ENCODE results near the gene NOXRED1. TPM values are rescaled to one million over a fixed set of nuclear protein-coding genes. Genes with fewer than 3 reads are reported as not detected.

NOXRED1 gene
- total RNA-seq (2021) (2.0 and 2.1 TPM in 2 replicates), Bru-seq, nascent RNA (percentile 53 among the genes with signal in this experiment), BruChase-seq, experiment 1, labeled RNA remaining after a 2-hour chase (percentile 60 among the genes with signal in this experiment), BruChase-seq, experiment 2, labeled RNA remaining after a 6-hour chase (percentile 47 among the genes with signal in this experiment)
- long read RNA-seq, partial matches to known transcripts: 1 of 2 reads
- long read RNA-seq, other reads (novel, unspliced or antisense): 1 of 2 reads

GRCh38 chr14:77423423-77423822 lies at the start of gene NOXRED1:
Gene NOXRED1, minus strand, starts transcription at chr14:77423523. Its CDS starts 634 bp downstream, at chr14:77422889.
- Histone ChIP-seq H3K9me2 (ENCODE audit: insufficient read depth) (no peaks in the 10 kb centered on the region), H4K20me1 (ENCODE audit: insufficient read depth) (no peaks in the 10 kb centered on the region)
- CTCF ChIA-PET: no interaction called here

GRCh38 chr14:77470224-77470870 lies 47.0 kb upstream of the NOXRED1 start:
- TF ChIP-seq EZH2 (IDR thresholded peaks at IDR 0.05; ENCODE audit: low read depth): no peak
- TF ChIP-seq CTCF (conservative IDR thresholded peaks at IDR 0.05): no peak
- BruUV-seq (replicated peaks): no TSS peak
- ChIA-PET POLR2A (ENCODE audit: unreplicated experiment) (no interaction called here), CTCF (interaction anchor here (0.6 kb wide), 1 partner anchor 360 kb away, joined by 3 read pairs; no protein-coding TSS in a partner anchor)
- no peaks in the 10 kb centered on the region for H3K9me3 ChIP-seq (ENCODE audit: insufficient read depth, low read depth)
- no peaks in the 10 kb centered on the region; the same call in 1 of the 2 replicates for H4K20me1 ChIP-seq (ENCODE audit: insufficient read depth)
- no peaks in the 10 kb centered on the region for H3K4me1 ChIP-seq (replicated peaks; ENCODE audit: insufficient read depth)
- H3K27ac ChIP-seq: no peak overlapping the region
- no peak overlapping the region for H2AFZ ChIP-seq
- H3K4me3 ChIP-seq: no peak overlapping the region
- H3K79me2 ChIP-seq (ENCODE audit: low read depth): no peaks in the 10 kb centered on the region
- no peak for DNase-seq
- peaks cover 15% of the 10 kb centered on the region for H3K27me3 ChIP-seq (ENCODE audit: insufficient read depth, low read depth)
- H3K36me3 ChIP-seq (ENCODE audit: low read depth): peaks cover 25% of the 10 kb centered on the region
- no peaks in the 10 kb centered on the region for H3K9me2 ChIP-seq (ENCODE audit: insufficient read depth)
- peaks cover 44% of the 10 kb centered on the region for H3F3A ChIP-seq (ENCODE audit: insufficient read depth, low read depth)
- intact Hi-C loops (cut with micrococcal nuclease; ENCODE audit: unreplicated experiment): no loop called here
- H3K4me2 ChIP-seq: no peak overlapping the region

More at GRCh38 chr14:77423423-77423822, at the start of gene NOXRED1:
- TF ChIP-seq CTCF (conservative IDR thresholded peaks at IDR 0.05) (no peak), EZH2 (IDR thresholded peaks at IDR 0.05; ENCODE audit: low read depth) (no peak)
- H3K4me2 ChIP-seq: no peak within 1 kb of the TSS
- POLR2A ChIA-PET (ENCODE audit: unreplicated experiment): no interaction called here
- no peak for DNase-seq
- H3K9me3 ChIP-seq (ENCODE audit: insufficient read depth, low read depth): peaks cover 5% of the 10 kb centered on the region; the same call in 1 of the 2 replicates
- H3K4me3 ChIP-seq: no peak within 1 kb of the TSS
- 0 out of 2 replicates have a peak, but pooled peaks cover 8% of the 10 kb centered on the region for H3F3A ChIP-seq (ENCODE audit: insufficient read depth, low read depth)
- intact Hi-C loops (cut with micrococcal nuclease; ENCODE audit: unreplicated experiment): no loop called here
- no peak within 1 kb of the TSS for H3K27ac ChIP-seq
- no TSS peak for BruUV-seq (replicated peaks)
- peaks cover 21% of the 10 kb centered on the region; the same call in 1 of the 2 replicates for H3K36me3 ChIP-seq (ENCODE audit: low read depth)
- H3K4me1 ChIP-seq (replicated peaks; ENCODE audit: insufficient read depth): no peaks in the 10 kb centered on the region
- H3K27me3 ChIP-seq (ENCODE audit: insufficient read depth, low read depth): no peaks in the 10 kb centered on the region
- no peak within 1 kb of the TSS for H2AFZ ChIP-seq
- H3K79me2 ChIP-seq (ENCODE audit: low read depth): no peaks in the 10 kb centered on the region

- H3K79me2 ChIP-seq (ENCODE audit: low read depth): no peaks in the 10 kb centered on the region
- H3K27ac ChIP-seq: no peak overlapping the region
- no peaks in the 10 kb centered on the region for H3K9me3 ChIP-seq (ENCODE audit: insufficient read depth, low read depth)
- H3K36me3 ChIP-seq (ENCODE audit: low read depth): peaks cover 33% of the 10 kb centered on the region
- H3K9me2 ChIP-seq (ENCODE audit: insufficient read depth): no peaks in the 10 kb centered on the region
- DNase-seq: no peak
- no TSS peak for BruUV-seq (replicated peaks)
- peaks cover 5% of the 10 kb centered on the region; the same call in 1 of the 2 replicates for H4K20me1 ChIP-seq (ENCODE audit: insufficient read depth)
- H3K4me2 ChIP-seq: no peak overlapping the region
- no peaks in the 10 kb centered on the region for H3K4me1 ChIP-seq (replicated peaks; ENCODE audit: insufficient read depth)
- peaks cover 53% of the 10 kb centered on the region for H3F3A ChIP-seq (ENCODE audit: insufficient read depth, low read depth)
- ChIA-PET POLR2A (ENCODE audit: unreplicated experiment) (no interaction called here), CTCF (no interaction called here)
- no peak overlapping the region for H2AFZ ChIP-seq
- TF ChIP-seq CTCF (conservative IDR thresholded peaks at IDR 0.05) (no peak), EZH2 (IDR thresholded peaks at IDR 0.05; ENCODE audit: low read depth) (no peak)
- peaks cover 7% of the 10 kb centered on the region for H3K27me3 ChIP-seq (ENCODE audit: insufficient read depth, low read depth)
- intact Hi-C loops (cut with micrococcal nuclease; ENCODE audit: unreplicated experiment): no loop called here
- no peak overlapping the region for H3K4me3 ChIP-seq
These were observed 46.2 kb upstream of the NOXRED1 start for GRCh38 chr14:77469539-77469938.

Measured in PC-9 (cell line).